ENCODE data around the gene ARID1B. TPM values are rescaled to one million over a fixed set of nuclear protein-coding genes. Genes with fewer than 3 reads are reported as not detected.

The ARID1B gene
- total RNA-seq, 5 donors from 2014 or later (not counting 1 experiment from before 2014, with no cell fraction given): 103 to 161 (median 108) TPM

DNA sequence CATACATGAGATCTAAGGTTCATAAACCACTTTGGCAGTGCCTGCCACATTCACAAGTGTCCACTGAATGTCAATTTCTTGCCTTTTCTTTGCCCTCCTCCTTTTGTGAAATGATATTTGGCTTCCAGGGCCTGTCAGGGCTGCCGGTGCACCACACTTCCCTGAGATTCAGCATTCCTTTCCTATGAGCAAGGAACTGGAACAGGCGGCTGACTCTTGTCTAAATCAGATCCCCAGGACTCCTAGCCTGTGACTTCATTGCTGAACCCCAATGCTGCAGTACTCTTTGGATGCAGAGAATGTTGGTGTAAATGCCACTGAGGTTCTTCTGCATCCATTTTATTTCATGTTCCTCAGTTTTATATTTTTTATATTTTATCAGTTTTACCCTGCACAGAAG lies 172.2 kb downstream of the ARID1B start:
- no peak for ATAC-seq (replicated peaks in 1 of 4)
- Mint-ChIP-seq H3K27me3 (no peaks in the 10 kb centered on the region), H3K36me3 (no peaks in the 10 kb centered on the region), H3K4me3 (no peak overlapping the region), H3K27ac (no peak overlapping the region), H3K4me1 (peaks cover 63 to 67% (median 64%) of the 10 kb centered on the region in 3 donors), H3K9me3 (no peaks in the 10 kb centered on the region)
- Histone ChIP-seq H3K4me3 (ENCODE audit: control insufficient read depth in 1 of 2, extremely low read depth in 1 of 2, low read length in 1 of 2) (no peak overlapping the region), H3K36me3 (ENCODE audit: control insufficient read depth in 2 of 2, extremely low read depth in 1 of 2, insufficient read depth in 1 of 2, low read length in 1 of 2) (no peaks in the 10 kb centered on the region), H3K27ac (ENCODE audit: low read length) (no peak overlapping the region), H3K9me3 (no peaks in the 10 kb centered on the region), H3K27me3 (replicated peaks in 1 of 2; ENCODE audit: control insufficient read depth in 2 of 2, extremely low read depth in 1 of 2, insufficient read depth in 2 of 2, low read length in 1 of 2) (no peaks in the 10 kb centered on the region), H3K4me1 (ENCODE audit: control insufficient read depth in 1 of 2, extremely low read depth in 1 of 2, insufficient read depth in 2 of 2, low read length in 2 of 2) (peaks cover 0 to 10% of the 10 kb centered on the region in 2 experiments)
- DNase-seq: no peak
- POLR2A ChIA-PET: interaction anchor here in 1 of 2 donors (0.6 kb wide), 1 partner anchor 16 kb away, joined by 4 read pairs; no protein-coding TSS in a partner anchor
- no CpG with 5 or more reads among the region's 2 CpGs for WGBS (ENCODE audit: insufficient coverage)
- CTCF ChIA-PET: no interaction called here

DNA sequence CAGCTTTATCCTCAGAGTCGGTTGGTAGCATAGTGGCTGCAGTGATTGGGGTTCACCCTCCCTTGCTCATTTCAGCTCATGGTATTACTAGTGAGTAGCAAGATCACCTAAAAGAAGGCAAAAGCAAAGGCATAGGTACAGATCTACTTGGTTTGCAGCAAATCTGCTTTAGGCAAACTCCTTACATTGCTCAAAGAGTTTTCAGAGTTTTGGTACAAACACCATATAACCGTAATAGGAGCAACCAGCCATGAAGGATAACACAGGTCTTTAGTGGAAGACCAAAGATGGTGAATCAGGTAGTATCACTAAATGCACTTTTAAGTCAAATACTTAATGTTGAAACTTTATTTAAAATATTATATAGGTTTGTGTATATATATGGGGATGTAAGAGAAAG lies 172.9 kb downstream of the ARID1B start:
- H3K9me3 Mint-ChIP-seq: no peaks in the 10 kb centered on the region

DNA sequence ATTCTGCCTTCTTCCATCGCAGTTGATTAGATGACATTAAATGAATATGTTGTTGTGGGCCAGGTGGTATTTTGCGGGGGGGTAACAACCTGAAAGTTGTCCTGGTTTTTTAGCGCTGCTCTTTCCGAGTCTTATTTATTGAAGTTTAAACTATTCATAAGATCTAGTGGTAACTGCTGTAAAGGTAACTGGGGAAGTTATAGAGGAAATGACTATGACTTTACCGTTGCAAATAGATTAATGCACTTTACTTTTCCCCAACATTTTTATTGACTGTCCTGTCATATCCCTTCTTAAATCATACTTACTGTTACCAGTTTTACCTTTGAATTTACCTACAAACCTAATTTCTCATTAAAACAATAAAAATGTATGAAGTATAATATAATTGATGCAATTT lies 173.4 kb downstream of the ARID1B start:
- no peaks in the 10 kb centered on the region for H3K36me3 ChIP-seq (ENCODE audit: control insufficient read depth in 2 of 2, extremely low read depth in 1 of 2, insufficient read depth in 1 of 2, low read length in 1 of 2)
- no peaks in the 10 kb centered on the region for H3K27me3 Mint-ChIP-seq
- ChIA-PET CTCF (no interaction called here), POLR2A (no interaction called here)
- peaks cover 67 to 69% (median 68%) of the 10 kb centered on the region in 3 donors for H3K4me1 Mint-ChIP-seq
- H3K27me3 ChIP-seq (replicated peaks in 1 of 2; ENCODE audit: control insufficient read depth in 2 of 2, extremely low read depth in 1 of 2, insufficient read depth in 2 of 2, low read length in 1 of 2): no peaks in the 10 kb centered on the region
- DNase-seq (no peak), ATAC-seq (replicated peaks in 1 of 4) (no peak)
- H3K9me3 ChIP-seq: no peaks in the 10 kb centered on the region
- no peaks in the 10 kb centered on the region for H3K9me3 Mint-ChIP-seq
- no peaks in the 10 kb centered on the region for H3K36me3 Mint-ChIP-seq
- no peak overlapping the region for H3K27ac Mint-ChIP-seq
- H3K4me3 ChIP-seq (ENCODE audit: control insufficient read depth in 1 of 2, extremely low read depth in 1 of 2, low read length in 1 of 2): no peak overlapping the region
- WGBS (ENCODE audit: insufficient coverage): 67% methylated on average over 1 of the region's 5 CpGs
- H3K4me3 Mint-ChIP-seq: no peak overlapping the region
- no peak overlapping the region for H3K27ac ChIP-seq (ENCODE audit: low read length)
- peaks cover 2 to 16% of the 10 kb centered on the region in 2 experiments for H3K4me1 ChIP-seq (ENCODE audit: control insufficient read depth in 1 of 2, extremely low read depth in 1 of 2, insufficient read depth in 2 of 2, low read length in 2 of 2)

More for the DNA sequence above, 172.9 kb downstream of the ARID1B start:
- ChIA-PET CTCF (no interaction called here), POLR2A (interaction anchor here in 1 of 2 donors (0.6 kb wide), 1 partner anchor 16 kb away, joined by 4 read pairs; no protein-coding TSS in a partner anchor)
- no peak for ATAC-seq (replicated peaks in 1 of 4)
- Mint-ChIP-seq H3K27me3 (no peaks in the 10 kb centered on the region), H3K4me1 (peaks cover 67 to 69% (median 68%) of the 10 kb centered on the region in 3 donors), H3K4me3 (no peak overlapping the region), H3K27ac (no peak overlapping the region), H3K36me3 (no peaks in the 10 kb centered on the region)
- no peak for DNase-seq
- Histone ChIP-seq H3K9me3 (no peaks in the 10 kb centered on the region), H3K27me3 (replicated peaks in 1 of 2; ENCODE audit: control insufficient read depth in 2 of 2, extremely low read depth in 1 of 2, insufficient read depth in 2 of 2, low read length in 1 of 2) (no peaks in the 10 kb centered on the region), H3K27ac (ENCODE audit: low read length) (no peak overlapping the region), H3K4me1 (ENCODE audit: control insufficient read depth in 1 of 2, extremely low read depth in 1 of 2, insufficient read depth in 2 of 2, low read length in 2 of 2) (peaks cover 2 to 15% of the 10 kb centered on the region in 2 experiments), H3K36me3 (ENCODE audit: control insufficient read depth in 2 of 2, extremely low read depth in 1 of 2, insufficient read depth in 1 of 2, low read length in 1 of 2) (no peaks in the 10 kb centered on the region), H3K4me3 (ENCODE audit: control insufficient read depth in 1 of 2, extremely low read depth in 1 of 2, low read length in 1 of 2) (no peak overlapping the region)
- no CpG with 5 or more reads among the region's 2 CpGs for WGBS (ENCODE audit: insufficient coverage)

DNA sequence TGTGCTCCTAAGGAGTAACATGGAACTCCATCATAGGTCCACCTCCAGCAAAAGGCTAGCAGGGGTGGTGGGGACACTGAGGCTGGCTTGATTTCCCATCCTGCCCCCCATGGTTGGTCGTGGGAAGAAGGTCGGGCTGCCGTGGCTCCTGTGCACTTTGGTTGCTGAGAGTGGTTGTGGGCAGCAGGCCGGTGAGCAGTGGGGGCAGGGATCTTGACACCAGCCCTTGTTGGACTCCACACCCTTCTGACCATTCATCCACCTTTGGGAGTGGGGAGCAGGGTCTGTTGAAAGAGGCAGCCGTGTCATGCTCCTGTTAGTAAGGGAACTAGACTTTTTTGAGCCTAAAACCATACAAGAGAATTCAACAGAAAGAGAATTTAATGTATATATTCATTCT lies 175.2 kb downstream of the ARID1B start:
- H3K9me3 Mint-ChIP-seq: no peaks in the 10 kb centered on the region
- Histone ChIP-seq H3K27ac (ENCODE audit: low read length) (no peak overlapping the region), H3K27me3 (replicated peaks in 1 of 2; ENCODE audit: control insufficient read depth in 2 of 2, extremely low read depth in 1 of 2, insufficient read depth in 2 of 2, low read length in 1 of 2) (no peaks in the 10 kb centered on the region), H3K4me3 (ENCODE audit: control insufficient read depth in 1 of 2, extremely low read depth in 1 of 2, low read length in 1 of 2) (no peak overlapping the region), H3K36me3 (ENCODE audit: control insufficient read depth in 2 of 2, extremely low read depth in 1 of 2, insufficient read depth in 1 of 2, low read length in 1 of 2) (no peaks in the 10 kb centered on the region), H3K4me1 (ENCODE audit: control insufficient read depth in 1 of 2, extremely low read depth in 1 of 2, insufficient read depth in 2 of 2, low read length in 2 of 2) (peaks cover 2 to 21% of the 10 kb centered on the region in 2 experiments), H3K9me3 (no peaks in the 10 kb centered on the region)
- H3K36me3 Mint-ChIP-seq: peaks cover 4% of the 10 kb centered on the region
- peaks cover 68 to 72% (median 70%) of the 10 kb centered on the region in 3 donors for H3K4me1 Mint-ChIP-seq
- DNase-seq: no peak
- no peaks in the 10 kb centered on the region for H3K27me3 Mint-ChIP-seq
- no peak overlapping the region for H3K4me3 Mint-ChIP-seq
- no CpG with 5 or more reads among the region's 5 CpGs for WGBS (ENCODE audit: insufficient coverage)
- ChIA-PET CTCF (interaction anchor here in 1 of 2 donors (0.9 kb wide), 1 partner anchor 14 kb away, joined by 3 read pairs; no protein-coding TSS in a partner anchor), POLR2A (interaction anchor here in 1 of 2 donors (0.6 kb wide), 1 partner anchor 24 kb away, joined by 3 read pairs; no protein-coding TSS in a partner anchor)
- ATAC-seq (replicated peaks in 1 of 4): no peak
- H3K27ac Mint-ChIP-seq: peak overlapping the region in 1 of 2 donors; percentile 32

DNA sequence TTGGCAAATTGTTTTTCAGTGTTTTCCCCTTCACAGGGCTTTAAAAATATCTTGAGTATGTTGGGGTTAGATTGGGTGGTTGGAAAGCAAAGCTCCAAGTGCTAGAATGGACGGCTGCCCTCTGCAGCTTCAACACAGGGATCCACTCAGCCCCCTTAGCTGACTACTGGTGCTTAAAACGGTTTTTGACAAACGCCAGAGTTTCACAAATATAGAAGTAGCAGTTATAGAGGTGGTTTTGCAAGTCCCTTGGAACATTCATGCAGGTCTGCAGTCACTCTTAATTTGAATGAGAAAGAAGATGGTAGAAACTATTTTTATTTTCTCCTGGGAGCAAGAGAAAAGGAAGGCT lies 175.9 kb downstream of the ARID1B start:
- no peak overlapping the region for H3K27ac ChIP-seq (ENCODE audit: low read length)
- ChIA-PET CTCF (no interaction called here), POLR2A (interaction anchor here in 1 of 2 donors (0.5 kb wide), 1 partner anchor 45 kb away, joined by 7 read pairs; no protein-coding TSS in a partner anchor)
- H3K4me3 ChIP-seq (ENCODE audit: control insufficient read depth in 1 of 2, extremely low read depth in 1 of 2, low read length in 1 of 2): no peak overlapping the region
- no peaks in the 10 kb centered on the region for H3K9me3 ChIP-seq
- no peaks in the 10 kb centered on the region for H3K27me3 Mint-ChIP-seq
- no peaks in the 10 kb centered on the region for H3K36me3 ChIP-seq (ENCODE audit: control insufficient read depth in 2 of 2, extremely low read depth in 1 of 2, insufficient read depth in 1 of 2, low read length in 1 of 2)
- no CpG with 5 or more reads among the region's 3 CpGs for WGBS (ENCODE audit: insufficient coverage)
- H3K4me1 ChIP-seq (ENCODE audit: control insufficient read depth in 1 of 2, extremely low read depth in 1 of 2, insufficient read depth in 2 of 2, low read length in 2 of 2): peaks cover 2 to 20% of the 10 kb centered on the region in 2 experiments
- no peak for DNase-seq
- H3K4me1 Mint-ChIP-seq: peaks cover 71 to 79% (median 77%) of the 10 kb centered on the region in 3 donors
- no peaks in the 10 kb centered on the region for H3K9me3 Mint-ChIP-seq
- H3K36me3 Mint-ChIP-seq: peaks cover 7% of the 10 kb centered on the region
- no peak overlapping the region for H3K4me3 Mint-ChIP-seq
- H3K27ac Mint-ChIP-seq: no peak overlapping the region
- no peak for ATAC-seq (replicated peaks in 1 of 4)
- no peaks in the 10 kb centered on the region for H3K27me3 ChIP-seq (replicated peaks in 1 of 2; ENCODE audit: control insufficient read depth in 2 of 2, extremely low read depth in 1 of 2, insufficient read depth in 2 of 2, low read length in 1 of 2)

- H3K27me3 ChIP-seq (replicated peaks in 1 of 2; ENCODE audit: control insufficient read depth in 2 of 2, extremely low read depth in 1 of 2, insufficient read depth in 2 of 2, low read length in 1 of 2): no peaks in the 10 kb centered on the region
- ChIA-PET CTCF (interaction anchor here in 1 of 2 donors (0.6 kb wide), 1 partner anchor 389 kb away, joined by 3 read pairs; no protein-coding TSS in a partner anchor), POLR2A (interaction anchor here (0.5 to 0.7 kb wide), 3 partner anchors 46 to 1027 kb away, joined by 3 to 7 read pairs (median 4); no protein-coding TSS in a partner anchor)
- Mint-ChIP-seq H3K4me1 (peaks cover 76 to 80% (median 79%) of the 10 kb centered on the region in 3 donors), H3K9me3 (no peaks in the 10 kb centered on the region), H3K27me3 (no peaks in the 10 kb centered on the region), H3K4me3 (peak overlapping the region in 1 of 3 donors; percentile 9), H3K36me3 (peaks cover 10% of the 10 kb centered on the region), H3K27ac (peak overlapping the region in 1 of 2 donors; percentile 21)
- H3K27ac ChIP-seq (ENCODE audit: low read length): no peak overlapping the region
- H3K36me3 ChIP-seq (ENCODE audit: control insufficient read depth in 2 of 2, extremely low read depth in 1 of 2, insufficient read depth in 1 of 2, low read length in 1 of 2): no peaks in the 10 kb centered on the region
- 100% methylated on average over 1 of the region's 7 CpGs for WGBS (ENCODE audit: insufficient coverage)
- H3K4me1 ChIP-seq (ENCODE audit: control insufficient read depth in 1 of 2, extremely low read depth in 1 of 2, insufficient read depth in 2 of 2, low read length in 2 of 2): peaks cover 2 to 17% of the 10 kb centered on the region in 2 experiments
- H3K9me3 ChIP-seq: no peaks in the 10 kb centered on the region
- DNase-seq (peak in 33 of 35 experiments; percentile 11 to 84 (median 47)), ATAC-seq (replicated peaks in 1 of 4) (peak; percentile 77 to 100 (median 86))
- no peak overlapping the region for H3K4me3 ChIP-seq (ENCODE audit: control insufficient read depth in 1 of 2, extremely low read depth in 1 of 2, low read length in 1 of 2)
Measured at GRCh38 chr6:156953479-156954146, 176.4 kb downstream of the ARID1B start.

Data from T-cell (primary cell).